DOHH2 (cell line): ENCODE data around the gene ASRGL1.
"Not testable (repeated sequence)": the region's sequence is repeated elsewhere in the genome, so short reads cannot be mapped to it uniquely, and the experiment has no call there.

ENCODE experiments used
- H3F3A ChIP-seq: fragments of 200-600 bp; sonication (generic), shearing (Covaris generic); 2 replicates; pipeline ENCODE4 v1.6.0; 2016; ENCODE audit warnings: antibody characterized with exemption, mild to moderate bottlenecking; ENCODE audit not compliant: control insufficient read depth, insufficient read depth
- H3K27ac ChIP-seq: fragments of 200-600 bp; sonication (generic); 2 replicates; pipeline ENCODE4 v1.5.1; 2014; ENCODE audit warnings: low read depth, mild to moderate bottlenecking, low read length, moderate library complexity
- H3K27me3 ChIP-seq: fragments of 200-600 bp; sonication (generic); 2 replicates; pipeline ENCODE4 v1.6.1; 2014; ENCODE audit warnings: mild to moderate bottlenecking, low read length, mixed read lengths; ENCODE audit not compliant: control insufficient read depth
- H3K36me3 ChIP-seq: fragments of 200-600 bp; sonication (generic); 2 replicates; pipeline ENCODE4 v1.6.1; 2014; ENCODE audit warnings: mild to moderate bottlenecking, low read length, moderate library complexity, mixed read lengths; ENCODE audit not compliant: control insufficient read depth
- H3K4me1 ChIP-seq: fragments of 200-600 bp; sonication (generic); 2 replicates; pipeline ENCODE4 v1.6.1; 2014; ENCODE audit warnings: mild to moderate bottlenecking, low read length, mixed read lengths; ENCODE audit not compliant: control insufficient read depth
- H3K4me2 ChIP-seq: fragments of 200-600 bp; sonication (generic); 2 replicates; pipeline ENCODE4 v1.6.0; 2014; ENCODE audit warnings: mild to moderate bottlenecking, low read length, moderate library complexity
- H3K4me3 ChIP-seq: fragments of 200-600 bp; sonication (generic); 2 replicates; pipeline ENCODE4 v1.5.1; 2014; ENCODE audit warnings: mild to moderate bottlenecking, low read length, mixed read lengths
- H3K79me2 ChIP-seq: fragments of 200-600 bp; sonication (generic); 2 replicates; pipeline ENCODE4 v1.6.1; 2014; ENCODE audit warnings: mild to moderate bottlenecking, low read length, mixed read lengths; ENCODE audit not compliant: control insufficient read depth
- H3K9me2 ChIP-seq: fragments of 200-600 bp; sonication (generic); replicated peaks from 2 replicates; pipeline ENCODE4 v1.6.1; 2014; ENCODE audit warnings: mild to moderate bottlenecking, low read length, mixed read lengths; ENCODE audit not compliant: control insufficient read depth
- H3K9me3 ChIP-seq: fragments of 200-600 bp; sonication (generic); 2 replicates; pipeline ENCODE4 v1.6.1; 2014; ENCODE audit warnings: antibody characterized with exemption, low read length, mixed read lengths; ENCODE audit not compliant: control insufficient read depth, insufficient read depth
- H4K20me1 ChIP-seq: fragments of 200-600 bp; sonication (generic); 2 replicates; pipeline ENCODE4 v1.6.0; 2014; ENCODE audit warnings: low read depth, mild to moderate bottlenecking, antibody characterized with exemption, low read length, moderate library complexity; ENCODE audit not compliant: control insufficient read depth, insufficient read depth
- EZH2phosphoT487 ChIP-seq: fragments of 200-600 bp; sonication (generic); IDR thresholded peaks from 2 replicates; pipeline ENCODE4 v1.6.1; 2017; ENCODE audit warnings: borderline replicate concordance, mild to moderate bottlenecking, antibody characterized with exemption, low read length, moderate library complexity, mixed read lengths
- TF ChIP-seq, protein P1 (sequence below): fragments of 200-600 bp; sonication (generic); IDR thresholded peaks from one replicate; pipeline ENCODE4 v1.5.1; 2014; ENCODE audit warnings: antibody characterized with exemption, mild to moderate bottlenecking, low read depth, low read length; ENCODE audit not compliant: poor library complexity, severe bottlenecking

ASRGL1 gene

DNA sequence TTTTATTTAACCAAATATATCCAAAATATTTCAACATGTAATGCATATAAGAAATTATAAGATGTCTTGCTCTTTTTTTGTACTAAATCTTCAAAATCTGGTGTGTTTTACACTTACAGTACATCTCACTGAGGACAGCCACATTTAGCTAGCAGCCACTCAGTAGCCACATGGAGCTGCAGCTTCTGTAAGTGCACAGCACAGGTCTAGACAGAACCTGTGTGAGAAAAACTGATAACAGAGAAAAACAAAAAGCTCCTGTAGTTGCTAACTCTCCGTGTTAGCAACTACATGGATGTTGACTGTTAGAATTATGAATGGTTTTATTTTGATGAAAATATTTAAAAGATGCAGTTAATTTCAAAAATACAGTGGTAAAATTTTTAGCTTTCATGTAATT lies 22.2 kb downstream of the ASRGL1 start:
- Histone ChIP-seq H3K27me3 (no peaks in the 10 kb centered on the region), H3K9me2 (no peaks in the 10 kb centered on the region), H4K20me1 (no peaks in the 10 kb centered on the region), H3F3A (no peaks in the 10 kb centered on the region), H3K4me3 (no peak overlapping the region), H3K4me2 (no peak overlapping the region), H3K79me2 (no peaks in the 10 kb centered on the region), H3K9me3 (no peaks in the 10 kb centered on the region), H3K27ac (no peak overlapping the region), H3K36me3 (no peaks in the 10 kb centered on the region), H3K4me1 (no peaks in the 10 kb centered on the region)
- no peak for TF ChIP-seq EZH2phosphoT487
- TF ChIP-seq, protein P1, sequence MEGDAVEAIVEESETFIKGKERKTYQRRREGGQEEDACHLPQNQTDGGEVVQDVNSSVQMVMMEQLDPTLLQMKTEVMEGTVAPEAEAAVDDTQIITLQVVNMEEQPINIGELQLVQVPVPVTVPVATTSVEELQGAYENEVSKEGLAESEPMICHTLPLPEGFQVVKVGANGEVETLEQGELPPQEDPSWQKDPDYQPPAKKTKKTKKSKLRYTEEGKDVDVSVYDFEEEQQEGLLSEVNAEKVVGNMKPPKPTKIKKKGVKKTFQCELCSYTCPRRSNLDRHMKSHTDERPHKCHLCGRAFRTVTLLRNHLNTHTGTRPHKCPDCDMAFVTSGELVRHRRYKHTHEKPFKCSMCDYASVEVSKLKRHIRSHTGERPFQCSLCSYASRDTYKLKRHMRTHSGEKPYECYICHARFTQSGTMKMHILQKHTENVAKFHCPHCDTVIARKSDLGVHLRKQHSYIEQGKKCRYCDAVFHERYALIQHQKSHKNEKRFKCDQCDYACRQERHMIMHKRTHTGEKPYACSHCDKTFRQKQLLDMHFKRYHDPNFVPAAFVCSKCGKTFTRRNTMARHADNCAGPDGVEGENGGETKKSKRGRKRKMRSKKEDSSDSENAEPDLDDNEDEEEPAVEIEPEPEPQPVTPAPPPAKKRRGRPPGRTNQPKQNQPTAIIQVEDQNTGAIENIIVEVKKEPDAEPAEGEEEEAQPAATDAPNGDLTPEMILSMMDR = no peak

DNA sequence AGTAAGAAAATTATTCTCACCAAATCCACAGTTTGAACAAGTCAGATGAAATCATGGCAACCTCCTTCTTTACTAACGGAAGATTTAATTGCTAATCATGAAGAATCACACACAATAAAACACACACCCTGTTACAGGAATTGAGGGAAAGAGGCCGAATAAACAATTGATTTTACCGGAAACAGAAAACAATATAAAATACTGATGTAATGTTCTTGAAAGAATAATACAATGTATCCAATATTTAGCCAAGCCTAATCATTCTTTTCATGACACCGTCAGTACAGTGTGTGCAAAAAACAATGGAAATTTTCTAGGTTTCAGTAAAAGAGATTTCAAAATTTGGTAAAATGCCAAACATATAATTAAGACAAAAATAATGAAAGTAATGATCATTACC lies 23.4 kb downstream of the ASRGL1 start:
- Histone ChIP-seq H3K9me2 (no peaks in the 10 kb centered on the region), H3K4me2 (no peak overlapping the region), H3K36me3 (no peaks in the 10 kb centered on the region), H3K9me3 (no peaks in the 10 kb centered on the region), H3K79me2 (no peaks in the 10 kb centered on the region), H3K4me3 (no peak overlapping the region), H4K20me1 (no peaks in the 10 kb centered on the region), H3K4me1 (no peaks in the 10 kb centered on the region), H3K27ac (no peak overlapping the region), H3K27me3 (no peaks in the 10 kb centered on the region), H3F3A (no peaks in the 10 kb centered on the region)
- TF ChIP-seq, protein P1 = no peak
- TF ChIP-seq EZH2phosphoT487 = no peak

DNA sequence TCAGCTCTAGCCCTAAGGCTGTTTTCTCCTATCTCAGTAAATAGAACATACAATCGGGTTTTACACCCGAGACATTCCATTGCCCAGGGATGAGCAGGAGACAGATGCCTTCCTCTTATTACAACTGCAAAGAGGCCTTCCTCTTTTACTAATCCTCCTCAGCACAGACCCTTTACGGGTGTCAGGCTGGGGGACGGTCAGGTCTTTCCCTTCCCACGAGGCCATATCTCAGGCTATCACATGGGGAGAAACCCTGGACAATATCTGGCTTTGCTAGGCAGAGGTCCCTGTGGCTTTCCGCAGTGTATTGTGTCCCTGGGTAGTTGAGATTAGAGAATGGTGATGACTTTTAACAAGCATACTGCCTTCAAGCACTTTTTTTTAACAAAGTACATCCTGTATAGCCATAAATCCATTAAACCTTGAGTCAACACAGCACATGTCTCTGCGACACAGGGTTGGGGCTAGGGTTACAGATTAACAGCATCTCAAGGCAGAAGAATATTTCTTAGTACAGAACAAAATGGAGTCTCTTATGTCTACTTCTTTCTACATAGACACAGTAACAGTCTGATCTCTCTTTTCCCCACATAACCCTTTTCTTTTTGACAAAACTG lies 31.7 kb downstream of the ASRGL1 start:
- not testable (repeated sequence) for H3F3A ChIP-seq

DNA sequence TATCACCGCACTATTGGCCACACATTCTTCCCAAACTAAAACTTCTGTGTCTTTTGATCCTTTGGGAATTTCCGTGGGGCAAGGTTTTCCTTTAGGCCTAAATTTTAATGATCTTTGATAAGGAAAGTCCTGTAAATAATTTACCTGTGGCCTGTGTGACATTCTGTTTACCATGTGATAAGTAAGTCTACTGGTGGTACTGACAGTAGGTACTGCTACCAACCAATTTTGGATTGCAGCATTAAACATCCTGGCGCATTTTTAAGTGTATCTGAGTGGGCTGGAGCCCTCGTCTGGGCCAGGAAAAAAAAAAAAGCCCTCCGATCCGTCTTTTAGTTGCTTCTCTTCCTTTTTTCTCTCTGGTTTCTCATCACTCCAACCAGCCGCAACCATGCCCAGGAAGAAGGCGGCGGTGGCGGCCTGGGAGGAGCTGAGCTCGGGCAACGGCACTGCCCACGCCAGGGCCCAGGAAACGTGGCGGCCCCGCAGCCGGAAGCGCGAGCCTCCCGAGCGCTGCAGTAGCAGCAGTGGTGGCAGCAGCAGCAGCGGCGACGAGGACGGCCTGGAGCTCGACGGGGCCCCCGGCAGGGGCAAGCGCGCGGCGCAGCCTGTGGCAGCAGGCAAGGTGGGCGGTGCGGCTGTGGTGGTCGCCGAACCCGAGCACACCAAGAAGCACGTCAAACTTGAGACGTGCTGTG lies 33.6 kb downstream of the ASRGL1 start:
- Histone ChIP-seq H3K4me3 (no peak overlapping the region), H3F3A (no peaks in the 10 kb centered on the region), H4K20me1 (no peaks in the 10 kb centered on the region), H3K27ac (no peak overlapping the region), H3K4me1 (no peaks in the 10 kb centered on the region), H3K36me3 (no peaks in the 10 kb centered on the region), H3K79me2 (no peaks in the 10 kb centered on the region), H3K9me2 (no peaks in the 10 kb centered on the region), H3K9me3 (no peaks in the 10 kb centered on the region), H3K4me2 (no peak overlapping the region), H3K27me3 (no peaks in the 10 kb centered on the region)
- TF ChIP-seq EZH2phosphoT487 = no peak
- TF ChIP-seq, protein P1 = no peak

More for the DNA sequence above, 31.7 kb downstream of the ASRGL1 start:
- not testable (repeated sequence) for H3K4me2 ChIP-seq, H3K27ac ChIP-seq, H4K20me1 ChIP-seq, H3K4me1 ChIP-seq, H3K9me2 ChIP-seq, H3K36me3 ChIP-seq, H3K4me3 ChIP-seq, H3K9me3 ChIP-seq, H3K27me3 ChIP-seq, H3K79me2 ChIP-seq
